PC-9 (cell line): ENCODE results near the gene SPEF1. TPM values are rescaled to one million over a fixed set of nuclear protein-coding genes. Genes with fewer than 3 reads are reported as not detected.

ENCODE experiments used
- BruUV-seq: library from RNA; stranded (reverse); fragments of 400-500 nt; replicated peaks from 2 replicates; lab custom pipeline; 2021; lab: Mats Ljungman, UMichigan
- CTCF ChIA-PET: fragments of 300-600 bp; sonication (Branson Sonifier 250); formaldehyde crosslinking; loops from one replicate; lab custom pipeline; 2022; ENCODE audit warnings: antibody characterized with exemption; lab: Charles Lee
- POLR2A ChIA-PET: fragments of 300-600 bp; sonication (Branson Sonifier 250); formaldehyde crosslinking; loops from one replicate; lab custom pipeline; 2022; ENCODE audit warnings: antibody characterized with exemption; ENCODE audit not compliant: unreplicated experiment; lab: Charles Lee
- DNase-seq, 2 experiments: peaks; one replicate each; pipeline versions ENCODE4 v3.0.0 to v3.0.0-alpha.2; 2015 to 2022; ENCODE audit warnings: mixed read lengths in 1 of 2
- H2AFZ ChIP-seq: fragments of 200-600 bp; sonication (generic); 2 replicates; pipeline ENCODE4 v1.8.1; 2017; ENCODE audit warnings: antibody characterized with exemption
- H3F3A ChIP-seq: fragments of 200-600 bp; sonication (generic); 2 replicates; pipeline ENCODE4 v1.8.1; 2017; ENCODE audit warnings: antibody characterized with exemption, mild to moderate bottlenecking, low read depth; ENCODE audit not compliant: insufficient read depth
- H3K27ac ChIP-seq: fragments of 200-600 bp; sonication (generic); 2 replicates; pipeline ENCODE4 v1.6.1; 2016; ENCODE audit warnings: mixed run types
- H3K27me3 ChIP-seq: fragments of 200-600 bp; sonication (generic); 2 replicates; pipeline ENCODE4 v1.6.1; 2016; ENCODE audit warnings: low read depth, mixed run types; ENCODE audit not compliant: insufficient read depth
- H3K36me3 ChIP-seq: fragments of 200-600 bp; sonication (generic); 2 replicates; pipeline ENCODE4 v1.6.1; 2016; ENCODE audit warnings: low read depth, mixed run types
- H3K4me1 ChIP-seq: fragments of 200-600 bp; sonication (generic); replicated peaks from 2 replicates; pipeline ENCODE4 v1.6.1; 2016; ENCODE audit warnings: mixed run types; ENCODE audit not compliant: insufficient read depth
- H3K4me2 ChIP-seq: fragments of 200-600 bp; sonication (generic); 2 replicates; pipeline ENCODE4 v1.6.1; 2017; ENCODE audit warnings: mixed run types
- H3K4me3 ChIP-seq: fragments of 200-600 bp; sonication (generic); 2 replicates; pipeline ENCODE4 v1.6.1; 2016; ENCODE audit warnings: mixed run types
- H3K79me2 ChIP-seq: fragments of 200-600 bp; sonication (generic); 2 replicates; pipeline ENCODE4 v1.6.1; 2017; ENCODE audit warnings: low read depth, mixed run types
- H3K9me2 ChIP-seq: fragments of 200-600 bp; sonication (generic); 2 replicates; pipeline ENCODE4 v1.8.1; 2017; ENCODE audit warnings: mild to moderate bottlenecking; ENCODE audit not compliant: insufficient read depth
- H3K9me3 ChIP-seq: fragments of 200-600 bp; sonication (generic); 2 replicates; pipeline ENCODE4 v1.8.1; 2016; ENCODE audit warnings: low read depth; ENCODE audit not compliant: insufficient read depth
- H4K20me1 ChIP-seq: fragments of 200-600 bp; sonication (generic); 2 replicates; pipeline ENCODE4 v1.8.1; 2017; ENCODE audit not compliant: insufficient read depth
- CTCF ChIP-seq: fragments of 200-600 bp; sonication (generic); conservative IDR thresholded peaks from 2 replicates; pipeline ENCODE4 v1.6.1; 2017; ENCODE audit warnings: mixed run types, antibody characterized with exemption, mild to moderate bottlenecking, moderate library complexity
- EZH2 ChIP-seq: fragments of 200-600 bp; sonication (generic); IDR thresholded peaks from 2 replicates; pipeline ENCODE4 v1.8.0; 2017; ENCODE audit warnings: antibody characterized with exemption, low read depth
- intact Hi-C: fragments of 100-400 bp; cut with micrococcal nuclease; formaldehyde crosslinking; loops from one replicate; pipeline ENCODE4 v1.10.0; 2022; ENCODE audit not compliant: unreplicated experiment
- total RNA-seq: library from RNA; stranded (reverse); gene quantifications from 2 replicates; pipeline ENCODE4 v1.2.3, GENCODE V29; 2021

Gene SPEF1
- total RNA-seq, 1 experiment from 2014 or later = 2.6 TPM

GRCh38 chr20:3731944-3732326 lies 49.3 kb downstream of the SPEF1 start:
- Histone ChIP-seq H3K27ac (no peak overlapping the region), H3K4me3 (no peak overlapping the region), H3K9me2 (no peaks in the 10 kb centered on the region), H2AFZ (no peak overlapping the region), H3K79me2 (no peaks in the 10 kb centered on the region), H3F3A (peaks cover 8% of the 10 kb centered on the region; the same call in 1 of the 2 replicates), H3K4me2 (no peak overlapping the region), H3K9me3 (no peaks in the 10 kb centered on the region), H3K4me1 (peaks cover 13% of the 10 kb centered on the region), H4K20me1 (no peaks in the 10 kb centered on the region), H3K36me3 (no peaks in the 10 kb centered on the region), H3K27me3 (0 out of 2 replicates have a peak, but pooled peaks cover 2% of the 10 kb centered on the region)
- ChIA-PET CTCF (no interaction called here), POLR2A (no interaction called here)
- intact Hi-C loops = no loop called here
- TF ChIP-seq CTCF = no peak
- no peak for TF ChIP-seq EZH2
- BruUV-seq = no TSS peak
- DNase-seq = no peak

- 0 out of 2 replicates have a peak, but pooled peaks cover 5% of the 10 kb centered on the region for H3K27me3 ChIP-seq
- TF ChIP-seq CTCF = no peak
- no peaks in the 10 kb centered on the region for H3K36me3 ChIP-seq
- no peak for DNase-seq
- no peak overlapping the region for H3K27ac ChIP-seq
- no peaks in the 10 kb centered on the region for H3K79me2 ChIP-seq
- peaks cover 8% of the 10 kb centered on the region; the same call in 1 of the 2 replicates for H3F3A ChIP-seq
- BruUV-seq = no TSS peak
- ChIA-PET CTCF (no interaction called here), POLR2A (no interaction called here)
- intact Hi-C loops = no loop called here
- no peak overlapping the region for H3K4me2 ChIP-seq
- no peaks in the 10 kb centered on the region for H4K20me1 ChIP-seq
- no peaks in the 10 kb centered on the region for H3K9me3 ChIP-seq
- no peaks in the 10 kb centered on the region for H3K9me2 ChIP-seq
- H2AFZ ChIP-seq = no peak overlapping the region
- H3K4me1 ChIP-seq = peaks cover 13% of the 10 kb centered on the region
- H3K4me3 ChIP-seq = no peak overlapping the region
Measured at GRCh38 chr20:3730803-3731672, 50.2 kb downstream of the SPEF1 start.

- H3K4me3 ChIP-seq = no peak overlapping the region
- ChIA-PET POLR2A (no interaction called here), CTCF (interaction anchor here (1.2 kb wide), 1 partner anchor 54 kb away, joined by 3 read pairs; no protein-coding TSS in a partner anchor)
- H3K27me3 ChIP-seq = 0 out of 2 replicates have a peak, but pooled peaks cover 5% of the 10 kb centered on the region
- BruUV-seq = no TSS peak
- no peak for TF ChIP-seq CTCF
- no peak for TF ChIP-seq EZH2
- no peak overlapping the region for H3K4me2 ChIP-seq
- H3K9me3 ChIP-seq = no peaks in the 10 kb centered on the region
- no peaks in the 10 kb centered on the region for H3K36me3 ChIP-seq
- DNase-seq = no peak
- H3K27ac ChIP-seq = no peak overlapping the region
- intact Hi-C loops = no loop called here
- no peaks in the 10 kb centered on the region for H4K20me1 ChIP-seq
- peaks cover 13% of the 10 kb centered on the region for H3K4me1 ChIP-seq
- no peak overlapping the region for H2AFZ ChIP-seq
- H3K9me2 ChIP-seq = no peaks in the 10 kb centered on the region
- peaks cover 8% of the 10 kb centered on the region; the same call in 1 of the 2 replicates for H3F3A ChIP-seq
- H3K79me2 ChIP-seq = no peaks in the 10 kb centered on the region
Measured at GRCh38 chr20:3729811-3730540, 51.3 kb downstream of the SPEF1 start.
